OCI-LY7 (cell line): ENCODE data around the gene MIPEP. TPM values are rescaled to one million over a fixed set of nuclear protein-coding genes. Genes with fewer than 3 reads are reported as not detected.

Experiments
- BruUV-seq: library from RNA; stranded (reverse); fragments of 400-500 nt; replicated peaks from 2 replicates; lab custom pipeline; 2021; lab: Mats Ljungman, UMichigan
- CTCF ChIA-PET: fragments of 300-600 bp; sonication (Branson Sonifier 250); formaldehyde crosslinking; loops from one replicate; lab custom pipeline; 2022; ENCODE audit warnings: antibody characterized with exemption; ENCODE audit not compliant: unreplicated experiment; lab: Charles Lee
- POLR2A ChIA-PET: fragments of 300-600 bp; sonication (Branson Sonifier 250); formaldehyde crosslinking; loops from one replicate; lab custom pipeline; 2022; ENCODE audit warnings: antibody characterized with exemption; lab: Charles Lee
- DNase-seq: peaks from one replicate; pipeline ENCODE4 v3.0.0-alpha.2; 2015; ENCODE audit warnings: low spot score
- H2AFZ ChIP-seq: fragments of 200-600 bp; sonication (generic), shearing (Covaris generic); 2 replicates; pipeline ENCODE4 v1.6.1; 2014; ENCODE audit warnings: mild to moderate bottlenecking, antibody characterized with exemption, low read length, moderate library complexity
- H3K27ac ChIP-seq: fragments of 200-600 bp; sonication (generic); 2 replicates; pipeline ENCODE4 v1.5.1; 2014; ENCODE audit warnings: mixed run types, low read depth, mild to moderate bottlenecking, moderate library complexity, low read length, inconsistent platforms; ENCODE audit not compliant: poor library complexity, severe bottlenecking
- H3K36me3 ChIP-seq: fragments of 200-600 bp; sonication (generic); 2 replicates; pipeline ENCODE4 v1.6.1; 2014; ENCODE audit warnings: mild to moderate bottlenecking, antibody characterized with exemption, low read length, moderate library complexity, mixed read lengths; ENCODE audit not compliant: insufficient read depth
- H3K4me1 ChIP-seq: fragments of 200-600 bp; sonication (generic); 2 replicates; pipeline ENCODE4 v1.5.1; 2014; ENCODE audit warnings: mild to moderate bottlenecking, low read length; ENCODE audit not compliant: insufficient read depth, poor library complexity, severe bottlenecking
- H3K4me2 ChIP-seq: fragments of 200-600 bp; sonication (generic); 2 replicates; pipeline ENCODE4 v1.6.1; 2014; ENCODE audit warnings: mild to moderate bottlenecking, low read length
- H3K4me3 ChIP-seq: fragments of 200-600 bp; sonication (generic); 2 replicates; pipeline ENCODE4 v1.5.1; 2014; ENCODE audit warnings: mild to moderate bottlenecking, low read depth, low read length; ENCODE audit not compliant: poor library complexity, severe bottlenecking
- H3K79me2 ChIP-seq: fragments of 200-600 bp; sonication (generic); 2 replicates; pipeline ENCODE4 v1.6.1; 2016; ENCODE audit warnings: low read depth, mild to moderate bottlenecking, low read length, moderate library complexity, mixed read lengths; ENCODE audit not compliant: insufficient read depth
- H3K9me2 ChIP-seq: fragments of 200-600 bp; sonication (generic); 2 replicates; pipeline ENCODE4 v1.6.1; 2016; ENCODE audit warnings: mild to moderate bottlenecking, low read length, mixed read lengths; ENCODE audit not compliant: insufficient read depth
- H3K9me3 ChIP-seq: fragments of 200-600 bp; sonication (generic); 2 replicates; pipeline ENCODE4 v1.6.1; 2014; ENCODE audit warnings: mild to moderate bottlenecking, mixed run types, low read length, mixed read lengths
- H4K20me1 ChIP-seq: fragments of 200-600 bp; sonication (generic); 2 replicates; pipeline ENCODE4 v1.6.1; 2014; ENCODE audit warnings: mild to moderate bottlenecking, antibody characterized with exemption, low read length, moderate library complexity, mixed read lengths; ENCODE audit not compliant: insufficient read depth
- CTCF ChIP-seq: fragments of 200-600 bp; sonication (generic); conservative IDR thresholded peaks from 2 replicates; pipeline ENCODE4 v1.5.1; 2014; ENCODE audit warnings: mild to moderate bottlenecking, antibody characterized with exemption, low read length, moderate library complexity, mixed read lengths
- EZH2phosphoT487 ChIP-seq: fragments of 200-600 bp; sonication (generic); IDR thresholded peaks from 2 replicates; pipeline ENCODE4 v1.6.1; 2018; ENCODE audit warnings: low read depth, borderline replicate concordance, mild to moderate bottlenecking, mixed run types, antibody characterized with exemption, low read length, moderate library complexity, mixed read lengths
- intact Hi-C: fragments of 100-400 bp; cut with micrococcal nuclease; formaldehyde crosslinking; loops from one replicate; pipeline ENCODE4 v1.10.0; 2022; ENCODE audit not compliant: unreplicated experiment
- total RNA-seq, 2 experiments: library from RNA; depleted of rRNA in 1 of 2; stranded (reverse); fragments of >200 nt in 1 of 2; shearing (Covaris generic) in 1 of 2; gene quantifications; 2 replicates each; pipeline ENCODE4 v1.2.3, GENCODE V29; 2014 to 2022

MIPEP gene
- total RNA-seq, 2 experiments from 2014 or later = 13.5 to 15.7 TPM

- H3K9me2 ChIP-seq = no peaks in the 10 kb centered on the region
- no peaks in the 10 kb centered on the region for H3K36me3 ChIP-seq
- no TSS peak for BruUV-seq
- no peaks in the 10 kb centered on the region for H4K20me1 ChIP-seq
- no peak overlapping the region for H3K27ac ChIP-seq
- TF ChIP-seq EZH2phosphoT487 (no peak), CTCF (no peak)
- peaks cover 17% of the 10 kb centered on the region for H3K4me1 ChIP-seq
- DNase-seq = no peak
- H3K79me2 ChIP-seq = no peaks in the 10 kb centered on the region
- H3K4me2 ChIP-seq = no peak overlapping the region
- no peak overlapping the region for H2AFZ ChIP-seq
- H3K4me3 ChIP-seq = no peak overlapping the region
- H3K9me3 ChIP-seq = no peaks in the 10 kb centered on the region
- POLR2A ChIA-PET = interaction anchor here (0.7 to 2.0 kb wide), 4 partner anchors 9 to 1315 kb away, joined by 3 to 5 read pairs (median 3); no protein-coding TSS in a partner anchor
- intact Hi-C loops = no loop called here
- CTCF ChIA-PET = no interaction called here
These were observed 138.0 kb downstream of the MIPEP start for GRCh38 chr13:23751195-23751594.

GRCh38 chr13:23750383-23751121 lies 138.6 kb downstream of the MIPEP start:
- no TSS peak for BruUV-seq
- Histone ChIP-seq H3K79me2 (no peaks in the 10 kb centered on the region), H3K4me1 (peaks cover 17% of the 10 kb centered on the region), H3K4me3 (no peak overlapping the region), H3K9me3 (no peaks in the 10 kb centered on the region), H3K36me3 (no peaks in the 10 kb centered on the region), H3K27ac (no peak overlapping the region), H2AFZ (no peak overlapping the region), H4K20me1 (no peaks in the 10 kb centered on the region), H3K9me2 (no peaks in the 10 kb centered on the region), H3K4me2 (no peak overlapping the region)
- TF ChIP-seq EZH2phosphoT487 (no peak), CTCF (no peak)
- intact Hi-C loops = no loop called here
- DNase-seq = no peak
- ChIA-PET CTCF (no interaction called here), POLR2A (interaction anchor here (0.8 to 2.0 kb wide), 3 partner anchors 9 to 18 kb away, joined by 3 to 5 read pairs (median 3); no protein-coding TSS in a partner anchor)

- CTCF ChIA-PET = no interaction called here
- no peaks in the 10 kb centered on the region for H3K36me3 ChIP-seq
- no TSS peak for BruUV-seq
These were observed 139.8 kb downstream of the MIPEP start for GRCh38 chr13:23749288-23749873.

More at GRCh38 chr13:23749288-23749873, 139.8 kb downstream of the MIPEP start:
- H3K9me3 ChIP-seq = no peaks in the 10 kb centered on the region
- H3K4me2 ChIP-seq = no peak overlapping the region
- no peaks in the 10 kb centered on the region for H3K9me2 ChIP-seq
- peaks cover 17% of the 10 kb centered on the region for H3K4me1 ChIP-seq
- no peak overlapping the region for H3K4me3 ChIP-seq
- DNase-seq = no peak
- TF ChIP-seq EZH2phosphoT487 (no peak), CTCF (no peak)
- H2AFZ ChIP-seq = no peak overlapping the region
- intact Hi-C loops = no loop called here
- no peaks in the 10 kb centered on the region for H3K79me2 ChIP-seq
- H3K27ac ChIP-seq = no peak overlapping the region
- H4K20me1 ChIP-seq = no peaks in the 10 kb centered on the region
- POLR2A ChIA-PET = interaction anchor here (1.2 kb wide), 1 partner anchor 22 kb away, joined by 4 read pairs; no protein-coding TSS in a partner anchor
